ENCODE results near the gene OR1J1. TPM values are rescaled to one million over a fixed set of nuclear protein-coding genes. Genes with fewer than 3 reads are reported as not detected.

Gene OR1J1
- polyA plus RNA-seq, 4 donors: not detected

DNA sequence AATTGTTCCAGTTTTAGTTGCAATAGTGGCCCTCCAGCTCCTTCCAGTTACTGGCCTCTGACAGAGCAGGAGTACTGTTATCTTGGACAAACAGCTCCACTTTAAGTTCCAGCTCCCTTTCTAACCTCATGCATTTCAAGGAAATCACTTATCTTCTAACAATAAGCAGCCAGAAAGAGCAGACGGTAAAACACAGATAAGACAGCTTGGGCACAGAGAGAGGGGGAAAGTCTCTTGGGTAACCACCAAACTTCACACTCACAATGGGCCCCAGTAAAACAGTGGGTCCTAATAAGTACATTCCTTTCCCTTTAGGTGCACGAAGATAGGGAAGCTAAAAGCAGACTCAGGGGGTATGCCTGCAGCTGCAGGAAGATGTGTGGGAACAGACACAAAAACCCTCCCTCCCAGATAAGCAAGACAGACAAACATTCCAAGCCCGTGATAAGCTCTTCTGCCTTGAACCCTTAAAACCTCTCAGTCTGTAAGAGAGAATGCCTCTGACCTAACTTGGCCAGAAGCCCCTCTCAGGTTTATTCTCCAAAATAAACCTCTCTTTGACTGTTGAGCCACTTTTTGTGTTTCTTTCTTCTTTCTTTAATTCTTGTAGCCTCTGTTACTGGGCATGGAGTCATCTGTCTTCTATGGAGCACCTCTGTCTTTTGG lies 30.8 kb downstream of the OR1J1 start:
- no peak for DNase-seq (ENCODE audit: low read depth in 4 of 4, low spot score in 2 of 4)

GRCh38 chr9:122445155-122445749 lies 32.5 kb downstream of the OR1J1 start:
- DNase-seq (ENCODE audit: low read depth in 4 of 4, low spot score in 2 of 4): no peak

- DNase-seq (ENCODE audit: low read depth in 4 of 4, low spot score in 2 of 4): no peak
Measured at GRCh38 chr9:122444041-122444733, 33.5 kb downstream of the OR1J1 start.

GRCh38 chr9:122442568-122442967 lies 35.2 kb downstream of the OR1J1 start:
- no peak for DNase-seq (ENCODE audit: low read depth in 4 of 4, low spot score in 2 of 4)

Other genes starting within 250 kb of the OR1J1 start
- gene LHX6, start 249.0 kb downstream of the OR1J1 start, polyA plus RNA-seq (ENCODE audit: insufficient read length in 4 of 4): 1 to 10 TPM; 3.6 to 5.2 (median 4.2) TPM
- gene RBM18, start 213.1 kb downstream of the OR1J1 start, polyA plus RNA-seq (ENCODE audit: insufficient read length in 4 of 4): 10 to 100 TPM; 32.4 to 40.3 (median 35.9) TPM
- 10 to 100 TPM; 36.6 to 47.0 (median 44.4) TPM for gene MRRF, start 213.0 kb downstream of the OR1J1 start, polyA plus RNA-seq (ENCODE audit: insufficient read length in 4 of 4)
- 1 to 10 TPM; 5.2 to 7.2 (median 5.6) TPM for gene PTGS1, start 106.9 kb downstream of the OR1J1 start, polyA plus RNA-seq (ENCODE audit: insufficient read length in 4 of 4)
- not detected for gene OR1J2, start 32.9 kb upstream of the OR1J1 start, polyA plus RNA-seq (ENCODE audit: insufficient read length in 4 of 4)
- gene OR1J4, start 41.2 kb upstream of the OR1J1 start, polyA plus RNA-seq (ENCODE audit: insufficient read length in 4 of 4): not detected
- not detected for gene OR1N1, start 49.4 kb upstream of the OR1J1 start, polyA plus RNA-seq (ENCODE audit: insufficient read length in 4 of 4)
- gene OR1N2, start 75.2 kb upstream of the OR1J1 start, polyA plus RNA-seq (ENCODE audit: insufficient read length in 4 of 4): not detected
- gene OR1L8, start 105.5 kb upstream of the OR1J1 start, polyA plus RNA-seq (ENCODE audit: insufficient read length in 4 of 4): under 1 TPM; 0.08 to 0.22 (median 0.15) TPM
- gene OR1Q1, start 136.8 kb upstream of the OR1J1 start, polyA plus RNA-seq (ENCODE audit: insufficient read length in 4 of 4): not detected
- not detected for gene OR1B1, start 179.7 kb upstream of the OR1J1 start, polyA plus RNA-seq (ENCODE audit: insufficient read length in 4 of 4)
- not detected for gene OR1L1, start 183.8 kb upstream of the OR1J1 start, polyA plus RNA-seq (ENCODE audit: insufficient read length in 4 of 4)
- gene OR1L3, start 197.2 kb upstream of the OR1J1 start, polyA plus RNA-seq (ENCODE audit: insufficient read length in 4 of 4): not detected
- not detected for gene OR1L4, start 246.1 kb upstream of the OR1J1 start, polyA plus RNA-seq (ENCODE audit: insufficient read length in 4 of 4)